Transverse colon (tissue), 4 donors: ENCODE results near the gene FCN2. TPM values are rescaled to one million over a fixed set of nuclear protein-coding genes. Genes with fewer than 3 reads are reported as not detected.

ENCODE experiments used
- DNase-seq: peaks from one replicate; pipeline ENCODE4 v3.0.0-alpha.2; 2019
- H3K27ac ChIP-seq, 4 donors: fragments of 200-600 bp; sonication (generic); 2 replicates each; pipeline ENCODE4 v1.5.1; 2016 to 2018; ENCODE audit warnings: inconsistent platforms in 4 of 4
- H3K27me3 ChIP-seq: fragments of 200-600 bp; sonication (generic); 2 replicates; pipeline ENCODE4 v1.5.1; 2017; ENCODE audit warnings: inconsistent platforms
- H3K36me3 ChIP-seq, 4 donors: fragments of 200-600 bp; sonication (generic); 2 replicates each; pipeline ENCODE4 v1.5.1; 2017 to 2019; ENCODE audit warnings: inconsistent platforms in 4 of 4
- H3K4me1 ChIP-seq, 4 donors: fragments of 200-600 bp; sonication (generic); 2 replicates each; pipeline ENCODE4 v1.5.1; 2017 to 2020; ENCODE audit warnings: inconsistent platforms in 4 of 4
- H3K4me3 ChIP-seq, 4 donors: fragments of 200-600 bp; sonication (generic); 1 replicate in 1 of 4; 2 replicates in 3 of 4; pipeline versions ENCODE4 v1.5.1 to v1.6.1; 2017 to 2019; ENCODE audit warnings: inconsistent platforms in 4 of 4
- H3K9me3 ChIP-seq, 2 donors: fragments of 200-600 bp; sonication (generic); 2 replicates each; pipeline ENCODE4 v1.5.1; 2017 to 2019; ENCODE audit warnings: inconsistent platforms in 2 of 2
- EP300 ChIP-seq: sonication (generic); formaldehyde crosslinking; IDR thresholded peaks from one replicate; pipeline ENCODE4 v1.6.1; 2017; ENCODE audit warnings: antibody characterized with exemption, low read depth
- POLR2A ChIP-seq: fragments of 450-650 bp; IDR thresholded peaks from one replicate; pipeline ENCODE4 v1.6.1; 2016; ENCODE audit warnings: antibody characterized with exemption, mild to moderate bottlenecking, moderate library complexity
- POLR2AphosphoS5 ChIP-seq, 3 donors: sonication (generic); formaldehyde crosslinking; IDR thresholded peaks; one replicate each; pipeline ENCODE4 v1.6.1; 2016; ENCODE audit warnings: antibody characterized with exemption in 3 of 3
- WGBS, 2 donors: methylation state at CpG; one replicate each; pipeline ENCODE4 v1.1.5; 2018; ENCODE audit warnings: low coverage in 1 of 2; 5-methylcytosine and 5-hydroxymethylcytosine counted together
- in situ Hi-C, 4 donors: fragments of 200-750 bp; cut with MboI; loops; one replicate each; pipeline versions ENCODE4 v1.15.0 to v1.15.1; 2017; ENCODE audit warnings: low sequenced_read_pairs in 3 of 4, low pct_ligation_motif_present in 1 of 4, low pct_unique_long_range_greater_than_20kb in 1 of 4
- intact Hi-C: fragments of 100-400 bp; cut with DNase I; formaldehyde crosslinking; loops from one replicate; pipeline ENCODE4 v1.15.1; 2023; ENCODE audit warnings: low total_unique reads
- total RNA-seq, 4 donors: library from RNA; depleted of rRNA; stranded (reverse); fragments of >200 nt; gene quantifications; one replicate each; pipeline ENCODE4 v1.1.0, GENCODE V29; 2016
- TF ChIP-seq, protein P1 (sequence below), 5 experiments: fragments of 200-600 bp in 3 of 5; fragments of 450-650 bp in 2 of 5; sonication (generic) in 3 of 5; IDR thresholded peaks; 1 replicate in 2 of 5; 2 replicates in 3 of 5; pipeline ENCODE4 v1.5.1; 2016 to 2017; ENCODE audit warnings: antibody characterized with exemption in 5 of 5, inconsistent platforms in 3 of 5, mild to moderate bottlenecking in 2 of 5, moderate library complexity in 1 of 5

Gene FCN2
- total RNA-seq, 4 donors from 2014 or later: not detected

DNA sequence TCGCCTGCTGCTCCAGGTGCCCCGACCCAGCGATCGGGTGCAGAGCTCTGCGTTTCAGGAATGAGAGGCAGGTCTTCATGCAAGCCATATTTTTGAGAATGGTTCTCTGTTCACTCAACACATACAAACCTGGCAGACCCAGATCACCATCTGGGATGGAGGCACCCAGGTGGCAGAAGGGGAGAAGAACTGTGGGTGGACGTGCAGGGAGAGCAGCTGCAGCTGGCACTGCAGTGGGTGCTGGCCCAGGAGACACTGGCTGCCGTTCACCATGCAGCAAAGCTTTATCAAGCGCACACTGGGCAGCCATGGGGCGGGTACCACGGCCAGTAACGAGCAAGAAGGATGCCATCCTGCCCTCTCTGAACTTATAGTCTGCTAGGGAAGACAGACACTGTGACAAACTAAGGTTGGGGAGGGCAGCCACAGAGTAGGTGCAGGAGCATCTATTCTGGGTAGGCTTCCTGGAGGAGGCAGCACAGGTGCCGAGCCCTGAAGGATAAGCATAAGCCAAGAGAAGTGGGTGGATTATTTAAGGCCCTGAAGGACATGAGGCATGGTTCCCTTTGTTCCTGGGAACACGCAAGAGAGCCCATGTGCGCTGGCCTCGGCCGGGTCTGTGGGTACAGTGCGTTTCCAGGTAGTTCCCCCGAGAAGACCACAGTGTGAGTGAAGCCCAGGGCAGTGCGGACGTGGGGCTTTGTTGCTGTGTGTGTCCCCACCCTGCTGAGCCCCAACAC lies 46.2 kb upstream of the FCN2 start:
- Histone ChIP-seq H3K27me3 (no peaks in the 10 kb centered on the region), H3K9me3 (no peaks in the 10 kb centered on the region), H3K4me3 (no peak overlapping the region), H3K27ac (no peak overlapping the region), H3K36me3 (no peaks in the 10 kb centered on the region), H3K4me1 (no peaks in the 10 kb centered on the region)
- intact Hi-C loops (no loop called here), in situ Hi-C loops (no loop called here)
- no peak for TF ChIP-seq EP300
- TF ChIP-seq POLR2A: no peak
- TF ChIP-seq, protein P1, sequence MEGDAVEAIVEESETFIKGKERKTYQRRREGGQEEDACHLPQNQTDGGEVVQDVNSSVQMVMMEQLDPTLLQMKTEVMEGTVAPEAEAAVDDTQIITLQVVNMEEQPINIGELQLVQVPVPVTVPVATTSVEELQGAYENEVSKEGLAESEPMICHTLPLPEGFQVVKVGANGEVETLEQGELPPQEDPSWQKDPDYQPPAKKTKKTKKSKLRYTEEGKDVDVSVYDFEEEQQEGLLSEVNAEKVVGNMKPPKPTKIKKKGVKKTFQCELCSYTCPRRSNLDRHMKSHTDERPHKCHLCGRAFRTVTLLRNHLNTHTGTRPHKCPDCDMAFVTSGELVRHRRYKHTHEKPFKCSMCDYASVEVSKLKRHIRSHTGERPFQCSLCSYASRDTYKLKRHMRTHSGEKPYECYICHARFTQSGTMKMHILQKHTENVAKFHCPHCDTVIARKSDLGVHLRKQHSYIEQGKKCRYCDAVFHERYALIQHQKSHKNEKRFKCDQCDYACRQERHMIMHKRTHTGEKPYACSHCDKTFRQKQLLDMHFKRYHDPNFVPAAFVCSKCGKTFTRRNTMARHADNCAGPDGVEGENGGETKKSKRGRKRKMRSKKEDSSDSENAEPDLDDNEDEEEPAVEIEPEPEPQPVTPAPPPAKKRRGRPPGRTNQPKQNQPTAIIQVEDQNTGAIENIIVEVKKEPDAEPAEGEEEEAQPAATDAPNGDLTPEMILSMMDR (IDR thresholded peaks at IDR 0.05): no peak
- no peak for TF ChIP-seq POLR2AphosphoS5 (IDR thresholded peaks at IDR 0.05)
- 83% methylated on average over 16 of the region's 20 CpGs; no CpG with 5 or more reads in 1 of the 2 donors for WGBS, 2 donors
- DNase-seq: no peak

DNA sequence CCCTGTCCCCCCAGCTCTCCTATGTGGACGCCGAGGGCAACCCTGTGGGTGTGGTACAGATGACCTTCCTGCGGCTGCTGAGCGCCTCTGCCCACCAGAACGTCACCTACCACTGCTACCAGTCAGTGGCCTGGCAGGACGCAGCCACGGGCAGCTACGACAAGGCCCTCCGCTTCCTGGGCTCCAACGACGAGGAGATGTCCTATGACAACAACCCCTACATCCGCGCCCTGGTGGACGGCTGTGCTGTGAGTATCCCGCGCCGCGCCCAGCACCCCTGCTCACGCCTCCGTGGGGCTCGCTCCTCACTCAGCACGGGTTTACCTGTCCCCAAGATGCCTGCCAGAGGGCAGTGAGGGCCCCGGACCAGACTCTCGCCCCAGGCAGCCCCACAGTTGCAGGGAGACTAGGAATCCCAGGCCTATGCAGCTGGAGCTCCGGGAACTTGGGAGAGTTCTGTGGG lies 45.6 kb upstream of the FCN2 start:
- WGBS, 2 donors: 87% methylated on average over 25 of the region's 25 CpGs; no CpG with 5 or more reads in 1 of the 2 donors
- Histone ChIP-seq H3K9me3 (no peaks in the 10 kb centered on the region), H3K27me3 (no peaks in the 10 kb centered on the region), H3K27ac (no peak overlapping the region), H3K4me3 (no peak overlapping the region), H3K4me1 (no peaks in the 10 kb centered on the region), H3K36me3 (no peaks in the 10 kb centered on the region)
- no peak for TF ChIP-seq POLR2AphosphoS5 (IDR thresholded peaks at IDR 0.05)
- TF ChIP-seq POLR2A: no peak
- no peak for TF ChIP-seq EP300
- TF ChIP-seq, protein P1 (IDR thresholded peaks at IDR 0.05): no peak
- intact Hi-C loops (no loop called here), in situ Hi-C loops (no loop called here)
- no peak for DNase-seq

DNA sequence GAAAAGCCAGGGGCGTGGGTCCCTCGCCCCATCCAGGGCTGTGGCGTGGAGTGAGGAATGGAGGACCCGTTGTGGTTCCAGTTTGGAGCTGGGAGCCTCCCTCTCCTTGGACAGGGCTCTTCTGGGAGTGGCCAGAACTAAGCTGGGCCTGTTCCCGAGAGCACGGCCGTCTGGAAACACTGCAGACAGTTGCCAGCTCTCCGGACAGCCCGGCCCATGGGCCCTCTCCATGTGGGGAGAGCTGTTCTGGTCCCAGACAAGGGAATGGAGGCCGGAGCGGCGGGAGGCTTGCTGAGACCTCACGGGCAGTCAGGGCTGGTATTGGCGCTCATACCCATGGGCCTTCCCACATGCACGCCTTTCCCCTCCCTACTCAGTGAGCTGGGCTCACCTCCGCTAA lies 45.2 kb upstream of the FCN2 start:
- H3K27me3 ChIP-seq: no peaks in the 10 kb centered on the region
- WGBS, 2 donors: 74% methylated on average over 16 of the region's 16 CpGs; no CpG with 5 or more reads in 1 of the 2 donors
- intact Hi-C loops (no loop called here), in situ Hi-C loops (no loop called here)
- no peaks in the 10 kb centered on the region for H3K4me1 ChIP-seq
- no peaks in the 10 kb centered on the region for H3K36me3 ChIP-seq
- H3K27ac ChIP-seq: no peak overlapping the region
- TF ChIP-seq EP300 (no peak), POLR2A (no peak), POLR2AphosphoS5 (IDR thresholded peaks at IDR 0.05) (no peak)
- TF ChIP-seq, protein P1 (IDR thresholded peaks at IDR 0.05): no peak
- H3K9me3 ChIP-seq: no peaks in the 10 kb centered on the region
- H3K4me3 ChIP-seq: no peak overlapping the region
- no peak for DNase-seq

DNA sequence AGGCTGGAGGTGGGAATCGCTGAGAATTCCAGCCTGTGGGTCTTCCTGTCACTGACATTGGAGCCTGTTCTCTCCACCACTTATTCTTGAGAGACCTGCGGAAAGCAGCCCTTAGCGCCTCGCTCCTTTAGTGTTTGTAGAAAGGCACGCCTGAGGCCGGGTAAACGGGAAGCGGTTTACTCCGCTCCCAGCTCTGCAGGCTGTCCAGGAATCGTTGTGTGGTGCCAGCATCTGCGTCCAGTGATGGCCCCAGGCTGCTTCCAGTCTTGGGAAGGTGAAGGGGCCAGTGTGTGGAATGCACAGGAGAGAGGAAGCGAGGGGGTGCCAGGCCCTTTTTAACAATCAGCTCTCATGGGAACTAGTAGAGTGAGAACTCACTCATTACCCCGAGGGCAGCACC lies 44.6 kb upstream of the FCN2 start:
- Histone ChIP-seq H3K36me3 (no peaks in the 10 kb centered on the region), H3K27me3 (no peaks in the 10 kb centered on the region), H3K4me1 (no peaks in the 10 kb centered on the region), H3K9me3 (no peaks in the 10 kb centered on the region), H3K4me3 (no peak overlapping the region), H3K27ac (no peak overlapping the region)
- DNase-seq: no peak
- intact Hi-C loops (no loop called here), in situ Hi-C loops (no loop called here)
- 77 to 87% methylated on average over 6 to 13 of the region's 13 CpGs for WGBS, 2 donors
- TF ChIP-seq POLR2A: no peak
- no peak for TF ChIP-seq POLR2AphosphoS5 (IDR thresholded peaks at IDR 0.05)
- TF ChIP-seq EP300: no peak
- TF ChIP-seq, protein P1 (IDR thresholded peaks at IDR 0.05): no peak
